Measurements from ENCODE around the gene SIL1. TPM values are rescaled to one million over a fixed set of nuclear protein-coding genes. Genes with fewer than 3 reads are reported as not detected.

Gene SIL1
- total and polyA plus RNA-seq, 2 of the 8 experiments (the other 6 are each of a cell fraction or from before 2014, with no cell fraction given): 8.3 to 12.8 TPM

- TF ChIP-seq RAD21 (IDR thresholded peaks at IDR 0.05 in 1 of 2, conservative IDR thresholded peaks at IDR 0.05 in 1 of 2; ENCODE audit: low read depth in 2 of 2, low read length in 2 of 2) (no peak), CREB1 (IDR thresholded peaks at IDR 0.05) (no peak), CTBP2 (IDR thresholded peaks at IDR 0.05; ENCODE audit: borderline replicate concordance, insufficient read depth, insufficient read length, low read length) (no peak), CHD1 (IDR thresholded peaks at IDR 0.05; ENCODE audit: low read depth, low read length) (no peak), CTCF (IDR thresholded peaks at IDR 0.05; ENCODE audit: control extremely low read depth in 1 of 3, insufficient read depth in 1 of 3, low read depth in 1 of 3, low read length in 3 of 3) (no peak), SIRT6 (IDR thresholded peaks at IDR 0.05; ENCODE audit: low read length) (no peak), YY1 (IDR thresholded peaks at IDR 0.05; ENCODE audit: low read depth, low read length) (no peak)
These were observed 47.7 kb downstream of the SIL1 start (continued) for GRCh38 chr5:139150367-139150999.
